Neuron (in vitro differentiated cells): Measurements from ENCODE around the gene OTOGL.

ENCODE experiments used
- H2AFZ ChIP-seq: one replicate; pipeline ENCODE4 v1.6.1; 2013; ENCODE audit warnings: low read depth, mild to moderate bottlenecking, inconsistent platforms, low read length, moderate library complexity
- H3K27me3 ChIP-seq: one replicate; pipeline ENCODE4 v1.6.1; 2013; ENCODE audit warnings: low read length; ENCODE audit not compliant: insufficient read depth
- H3K36me3 ChIP-seq: one replicate; pipeline ENCODE4 v1.6.1; 2013; ENCODE audit warnings: low read length; ENCODE audit not compliant: insufficient read depth
- H3K4me1 ChIP-seq: one replicate; pipeline ENCODE4 v1.6.1; 2013; ENCODE audit warnings: low read length; ENCODE audit not compliant: insufficient read depth
- H3K4me3 ChIP-seq: 2 replicates; pipeline ENCODE4 v1.5.1; 2013; ENCODE audit warnings: mild to moderate bottlenecking, low read length, moderate library complexity
- H3K9me3 ChIP-seq: one replicate; pipeline ENCODE4 v1.6.1; 2013; ENCODE audit warnings: low read length

The OTOGL gene

DNA sequence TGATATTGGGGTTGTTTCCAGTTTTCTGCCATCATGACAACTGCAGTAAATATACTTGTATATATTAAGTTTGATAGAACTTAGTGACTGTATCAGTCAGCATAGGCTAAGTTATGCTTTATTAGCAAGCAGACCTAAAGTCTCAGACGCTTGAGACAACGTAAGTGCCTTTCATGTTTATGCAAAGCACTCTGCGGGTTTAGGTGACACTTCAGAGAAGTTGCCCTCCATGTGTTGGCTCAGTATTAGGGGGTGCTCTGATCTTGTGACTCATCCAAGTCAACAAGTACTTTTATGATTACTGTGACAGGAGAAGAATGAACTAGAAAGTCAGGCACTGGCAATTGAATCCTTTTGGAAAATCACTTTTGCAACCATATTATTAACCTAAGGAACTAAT lies 13.3 kb upstream of the OTOGL start:
- H3K4me3 ChIP-seq, result no peak overlapping the region
- H3K4me1 ChIP-seq, result no peaks in the 10 kb centered on the region

DNA sequence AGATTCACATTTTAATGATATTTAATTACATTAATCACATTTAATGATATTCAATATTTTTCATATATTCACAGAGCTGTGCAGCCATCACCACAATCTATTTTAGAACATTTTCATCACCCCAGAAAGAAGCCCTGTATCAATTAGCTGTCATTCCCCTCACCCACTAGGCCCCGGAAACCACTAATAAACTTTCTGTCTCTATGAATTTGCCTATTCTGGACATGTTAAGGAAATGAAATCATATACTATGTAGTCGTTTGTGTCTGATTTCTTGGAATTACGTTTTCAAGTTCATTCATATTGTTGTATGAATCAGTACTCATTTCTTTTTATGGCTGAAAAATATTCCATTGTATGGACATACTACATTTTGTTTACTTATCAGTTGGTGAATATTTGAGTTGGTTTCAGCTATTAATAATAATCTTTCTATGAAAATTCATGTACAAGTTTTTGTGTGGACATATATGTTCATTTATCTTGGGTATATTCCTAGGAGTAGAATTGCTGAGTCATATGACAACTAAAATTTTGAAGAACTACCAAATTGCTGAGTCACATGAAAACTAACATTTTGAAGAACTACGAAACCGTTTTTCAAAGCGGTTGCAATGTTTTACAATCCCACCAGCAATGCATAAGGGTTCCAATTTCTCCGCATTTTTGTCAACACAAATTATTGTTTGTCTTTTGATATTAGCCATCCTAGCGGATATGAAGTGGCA lies 11.7 kb upstream of the OTOGL start:
- H3K4me3 ChIP-seq, result no peak overlapping the region
- no peaks in the 10 kb centered on the region for H3K9me3 ChIP-seq
- H3K4me1 ChIP-seq, result no peaks in the 10 kb centered on the region
- H3K27me3 ChIP-seq, result no peaks in the 10 kb centered on the region
- no peak overlapping the region for H2AFZ ChIP-seq
- no peaks in the 10 kb centered on the region for H3K36me3 ChIP-seq

More for the DNA sequence above, 13.3 kb upstream of the OTOGL start:
- Histone ChIP-seq H3K27me3 (no peaks in the 10 kb centered on the region), H3K9me3 (no peaks in the 10 kb centered on the region), H2AFZ (no peak overlapping the region), H3K36me3 (no peaks in the 10 kb centered on the region)

DNA sequence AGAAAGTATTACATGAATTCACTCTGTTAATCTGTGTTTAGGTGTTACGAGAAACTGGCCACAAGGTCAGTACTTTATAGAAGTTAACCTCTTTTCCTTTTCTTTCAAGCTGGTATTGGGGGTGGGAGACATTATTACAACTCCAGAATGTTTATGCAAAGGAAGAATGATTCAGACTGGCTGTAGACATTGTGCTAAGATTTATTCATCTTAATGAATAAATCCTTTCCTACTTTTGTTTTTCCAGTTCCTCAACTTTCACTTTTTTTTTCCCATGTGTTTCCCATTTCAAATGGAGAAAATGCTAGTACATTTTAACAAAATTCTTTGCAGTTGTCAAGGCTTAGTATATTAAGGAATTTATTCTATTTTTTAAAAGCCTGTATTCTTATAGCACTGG lies 1.3 kb downstream of the OTOGL start:
- no peaks in the 10 kb centered on the region for H3K9me3 ChIP-seq
- no peaks in the 10 kb centered on the region for H3K36me3 ChIP-seq
- H3K27me3 ChIP-seq, result no peaks in the 10 kb centered on the region

DNA sequence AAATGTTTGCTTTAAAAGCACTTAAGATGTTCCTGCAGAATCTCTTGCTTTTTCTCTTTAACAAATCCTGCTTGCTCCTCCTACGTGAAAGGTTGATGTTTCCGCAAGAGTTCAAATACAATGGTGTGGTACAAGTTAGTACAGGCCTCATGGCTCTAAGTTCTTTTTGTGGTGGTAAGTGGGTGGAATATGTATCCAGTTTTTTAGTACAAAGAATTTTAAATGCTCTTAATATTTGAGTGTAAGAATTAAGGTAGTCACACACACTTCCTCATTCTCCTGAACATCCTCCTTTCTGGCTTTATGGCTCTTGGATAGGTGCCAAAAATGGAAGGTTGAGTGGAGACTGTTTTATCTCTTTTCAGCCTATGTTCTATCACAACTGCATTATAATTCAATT lies 1.8 kb downstream of the OTOGL start:
- Histone ChIP-seq H3K4me3 (no peak overlapping the region), H3K27me3 (no peaks in the 10 kb centered on the region), H3K9me3 (no peaks in the 10 kb centered on the region)

More for the DNA sequence above, 1.3 kb downstream of the OTOGL start:
- Histone ChIP-seq H3K4me1 (peaks cover 4% of the 10 kb centered on the region), H3K4me3 (no peak overlapping the region), H2AFZ (peak overlapping the region; percentile 65)

GRCh38 chr12:80107221-80107620 lies 7.9 kb downstream of the OTOGL start:
- Histone ChIP-seq H3K9me3 (no peaks in the 10 kb centered on the region), H3K4me1 (no peaks in the 10 kb centered on the region), H3K27me3 (no peaks in the 10 kb centered on the region), H3K36me3 (no peaks in the 10 kb centered on the region), H3K4me3 (no peak overlapping the region), H2AFZ (no peak overlapping the region)

More for the DNA sequence above, 1.8 kb downstream of the OTOGL start:
- peaks cover 4% of the 10 kb centered on the region for H3K4me1 ChIP-seq
- H3K36me3 ChIP-seq, result no peaks in the 10 kb centered on the region
- peak overlapping the region; percentile 65 for H2AFZ ChIP-seq

- no peak overlapping the region for H2AFZ ChIP-seq
These were observed 17.4 kb downstream of the OTOGL start for GRCh38 chr12:80116735-80117134.

GRCh38 chr12:80118565-80119324 lies 19.4 kb downstream of the OTOGL start:
- peaks cover 22% of the 10 kb centered on the region for H3K4me1 ChIP-seq
- H2AFZ ChIP-seq, result peak overlapping the region; percentile 32
- H3K27me3 ChIP-seq, result no peaks in the 10 kb centered on the region
- peaks cover 2% of the 10 kb centered on the region for H3K9me3 ChIP-seq
- H3K36me3 ChIP-seq, result no peaks in the 10 kb centered on the region
- peak overlapping the region; percentile 18 for H3K4me3 ChIP-seq

More at GRCh38 chr12:80116735-80117134, 17.4 kb downstream of the OTOGL start:
- Histone ChIP-seq H3K4me3 (no peak overlapping the region), H3K36me3 (no peaks in the 10 kb centered on the region), H3K27me3 (no peaks in the 10 kb centered on the region), H3K9me3 (peaks cover 2% of the 10 kb centered on the region), H3K4me1 (peaks cover 22% of the 10 kb centered on the region)

DNA sequence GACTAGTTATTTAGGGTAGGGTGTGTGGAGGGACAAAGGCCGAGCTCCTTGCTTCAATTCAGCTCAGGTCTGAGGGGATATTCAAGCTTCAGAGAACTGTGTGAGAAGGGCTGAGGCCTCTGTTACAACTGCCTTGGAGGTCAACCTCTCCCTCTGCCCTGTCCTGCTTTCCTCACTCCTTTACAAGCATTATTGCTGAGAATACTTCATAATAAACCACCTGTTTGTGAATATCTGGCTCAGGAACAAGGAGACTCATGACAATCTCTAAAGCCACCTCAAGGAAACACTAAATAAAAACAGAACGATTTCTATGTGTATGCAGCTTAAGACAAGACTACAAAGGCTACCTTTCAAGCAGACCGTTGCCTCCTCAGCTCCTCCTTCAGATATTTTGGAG lies 21.7 kb downstream of the OTOGL start:
- Histone ChIP-seq H3K4me1 (peaks cover 22% of the 10 kb centered on the region), H2AFZ (peak overlapping the region; percentile 58), H3K9me3 (peaks cover 2% of the 10 kb centered on the region), H3K27me3 (no peaks in the 10 kb centered on the region), H3K4me3 (no peak overlapping the region), H3K36me3 (no peaks in the 10 kb centered on the region)

GRCh38 chr12:80121661-80122060 lies 22.3 kb downstream of the OTOGL start:
- H3K4me1 ChIP-seq, result peaks cover 22% of the 10 kb centered on the region
- peaks cover 2% of the 10 kb centered on the region for H3K9me3 ChIP-seq
- H2AFZ ChIP-seq, result no peak overlapping the region
- no peaks in the 10 kb centered on the region for H3K27me3 ChIP-seq
- H3K36me3 ChIP-seq, result no peaks in the 10 kb centered on the region
- no peak overlapping the region for H3K4me3 ChIP-seq

GRCh38 chr12:80129895-80130530 lies 30.7 kb downstream of the OTOGL start:
- Histone ChIP-seq H2AFZ (no peak overlapping the region), H3K27me3 (no peaks in the 10 kb centered on the region)

GRCh38 chr12:80135624-80136023 lies 36.3 kb downstream of the OTOGL start:
- Histone ChIP-seq H3K4me1 (no peaks in the 10 kb centered on the region), H3K9me3 (no peaks in the 10 kb centered on the region), H3K27me3 (no peaks in the 10 kb centered on the region), H3K4me3 (no peak overlapping the region), H3K36me3 (no peaks in the 10 kb centered on the region), H2AFZ (no peak overlapping the region)

More at GRCh38 chr12:80129895-80130530, 30.7 kb downstream of the OTOGL start:
- no peaks in the 10 kb centered on the region for H3K9me3 ChIP-seq
- H3K36me3 ChIP-seq, result no peaks in the 10 kb centered on the region
- no peaks in the 10 kb centered on the region for H3K4me1 ChIP-seq
- no peak overlapping the region for H3K4me3 ChIP-seq

- Histone ChIP-seq H3K9me3 (no peaks in the 10 kb centered on the region), H3K27me3 (no peaks in the 10 kb centered on the region), H3K4me3 (no peak overlapping the region), H2AFZ (no peak overlapping the region), H3K4me1 (no peaks in the 10 kb centered on the region), H3K36me3 (no peaks in the 10 kb centered on the region)
These were observed 40.7 kb downstream of the OTOGL start for GRCh38 chr12:80140005-80140404.

GRCh38 chr12:80142640-80143039 lies 43.3 kb downstream of the OTOGL start:
- Histone ChIP-seq H3K36me3 (no peaks in the 10 kb centered on the region), H3K9me3 (no peaks in the 10 kb centered on the region), H3K4me3 (no peak overlapping the region), H3K4me1 (no peaks in the 10 kb centered on the region), H3K27me3 (no peaks in the 10 kb centered on the region), H2AFZ (no peak overlapping the region)
